Gastroesophageal sphincter (tissue), 3 donors: ENCODE measurements around the gene WDR37.

Experiments used
- CTCF ChIP-seq, 4 experiments: fragments of 200-600 bp in 2 of 4; fragments of 450-650 bp in 2 of 4; sonication (generic) in 1 of 4; IDR thresholded peaks; one replicate each; pipeline ENCODE4 v1.5.1; 2017 to 2019; ENCODE audit warnings: antibody characterized with exemption in 4 of 4, mild to moderate bottlenecking in 2 of 4, moderate library complexity in 2 of 4
- POLR2A ChIP-seq, 2 donors: fragments of 450-650 bp; IDR thresholded peaks; one replicate each; pipeline ENCODE4 v1.6.1; 2017; ENCODE audit warnings: antibody characterized with exemption in 2 of 2, mild to moderate bottlenecking in 2 of 2, moderate library complexity in 1 of 2
- POLR2AphosphoS5 ChIP-seq: sonication (generic); formaldehyde crosslinking; IDR thresholded peaks from one replicate; pipeline ENCODE4 v1.6.1; 2017; ENCODE audit warnings: antibody characterized with exemption

GRCh38 chr10:1010703-1011102, 45.5 kb upstream of the WDR37 start:
- TF ChIP-seq POLR2AphosphoS5 = no peak
- no peak for TF ChIP-seq CTCF (IDR thresholded peaks at IDR 0.05)
- no peak for TF ChIP-seq POLR2A (IDR thresholded peaks at IDR 0.05)
